Fibroblast of pulmonary artery (primary cell): ENCODE results near the gene KRTAP10-4.

Source experiments
- DNase-seq: peaks from one replicate; pipeline ENCODE4 v3.0.0-alpha.2; 2010; ENCODE audit warnings: low read depth
- H3K4me3 ChIP-seq: replicated peaks from 2 replicates; pipeline ENCODE4 v1.5.1; 2011; ENCODE audit warnings: low read depth, mild to moderate bottlenecking, control low read depth, low read length, moderate library complexity
- CTCF ChIP-seq: IDR thresholded peaks from 2 replicates; pipeline ENCODE4 v1.5.1; 2011; ENCODE audit warnings: mild to moderate bottlenecking, control low read depth, low read length, inconsistent platforms; ENCODE audit errors: missing control alignments

KRTAP10-4 gene

GRCh38 chr21:44618909-44619308 is 45.4 kb downstream of the KRTAP10-4 start:
- DNase-seq, result no peak
- H3K4me3 ChIP-seq, result no peak overlapping the region
- TF ChIP-seq CTCF, result no peak

GRCh38 chr21:44619886-44620285 is 46.4 kb downstream of the KRTAP10-4 start:
- TF ChIP-seq CTCF, result no peak
- DNase-seq, result no peak
- no peak overlapping the region for H3K4me3 ChIP-seq

- TF ChIP-seq CTCF, result no peak
- no peak for DNase-seq
- H3K4me3 ChIP-seq, result no peak overlapping the region
Measured at GRCh38 chr21:44623575-44623974, 50.0 kb downstream of the KRTAP10-4 start.
